ENCODE data around the gene MAT2B.

GRCh38 chr5:163563112-163563511, 57.7 kb downstream of the MAT2B start:
- TF ChIP-seq POLR2A (IDR thresholded peaks at IDR 0.05): no peak
- no peak for TF ChIP-seq CTCF (IDR thresholded peaks at IDR 0.05)

Data from heart left ventricle (tissue), 13 donors.